SKM-1 (cell line): ENCODE data around the gene SCAMP4.

ENCODE experiments used
- DNase-seq: peaks from one replicate; lab custom pipeline; 2025; ENCODE audit not compliant: unreplicated experiment; lab: John Stamatoyannopoulos, UW

The SCAMP4 gene

GRCh38 chr19:1912760-1913505 is 7.7 kb downstream of the SCAMP4 start:
- no peak for DNase-seq

- DNase-seq: no peak
Measured at GRCh38 chr19:1913781-1914577, 8.8 kb downstream of the SCAMP4 start.

DNA sequence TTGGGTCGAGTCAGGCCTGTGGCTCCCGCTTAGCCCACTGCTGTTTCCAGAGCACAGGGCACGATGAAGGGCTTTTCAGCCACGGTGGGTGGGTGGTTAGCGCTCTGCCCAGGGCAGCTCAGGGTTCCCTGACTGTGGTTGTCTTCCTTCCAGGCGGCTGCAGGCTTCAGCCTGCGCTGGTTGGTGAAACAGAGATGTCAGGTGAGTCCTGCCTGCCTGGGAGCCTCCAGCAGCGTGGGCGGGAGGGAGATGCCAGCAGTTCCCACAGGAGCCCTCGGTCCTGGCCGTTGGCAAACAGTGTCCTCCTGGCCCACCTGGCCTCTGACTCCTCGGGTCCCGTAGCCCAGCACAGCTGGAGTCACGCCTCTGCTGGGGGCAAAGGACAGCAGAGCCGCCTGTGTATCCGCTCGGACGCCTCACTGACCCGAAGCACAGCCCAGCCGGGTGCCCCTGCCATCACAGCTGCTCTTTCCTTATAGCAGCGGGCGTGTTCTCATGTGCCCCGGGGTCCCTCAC is 9.7 kb downstream of the SCAMP4 start:
- no peak for DNase-seq

- no peak for DNase-seq
Measured at GRCh38 chr19:1917146-1917545, 11.9 kb downstream of the SCAMP4 start.

DNA sequence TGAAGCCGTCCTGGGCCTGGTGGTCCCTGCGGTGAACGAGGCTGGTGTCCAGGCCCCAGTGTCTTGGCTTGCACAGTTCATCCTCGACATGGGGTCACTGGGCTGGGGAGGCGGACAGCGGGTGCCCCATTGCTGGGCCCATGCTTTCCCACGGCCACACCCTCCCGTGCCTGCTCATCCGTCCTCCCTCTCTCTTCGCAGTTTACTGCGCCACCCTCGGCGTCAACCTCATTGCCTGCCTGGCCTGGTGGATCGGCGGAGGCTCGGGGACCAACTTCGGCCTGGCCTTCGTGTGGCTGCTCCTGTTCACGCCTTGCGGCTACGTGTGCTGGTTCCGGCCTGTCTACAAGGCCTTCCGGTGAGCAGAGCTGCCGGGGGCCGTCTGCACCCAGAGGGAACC is 12.7 kb downstream of the SCAMP4 start:
- DNase-seq: no peak

DNA sequence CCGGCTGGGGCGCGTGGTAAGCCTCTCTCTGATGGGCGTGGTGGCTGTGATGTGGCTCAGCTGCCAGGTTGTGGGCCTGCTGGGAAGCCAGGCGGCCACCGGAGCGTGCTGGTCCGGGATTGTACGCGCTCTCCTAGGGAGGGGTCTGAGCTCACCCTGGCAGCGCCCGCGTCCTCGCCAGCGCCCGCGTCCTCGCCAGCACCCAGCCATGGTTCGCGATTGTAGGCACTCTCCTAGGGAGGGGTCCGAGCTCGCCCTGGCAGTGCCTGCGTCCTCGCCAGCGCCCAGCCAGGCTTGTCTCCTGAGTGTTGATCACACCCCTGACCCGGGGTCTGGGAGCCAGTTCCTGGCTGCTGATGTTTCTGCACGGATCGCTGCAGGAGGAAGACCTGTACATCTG is 13.8 kb downstream of the SCAMP4 start:
- DNase-seq: no peak

- no peak for DNase-seq
Measured at GRCh38 chr19:1920644-1921043, 15.4 kb downstream of the SCAMP4 start.

DNA sequence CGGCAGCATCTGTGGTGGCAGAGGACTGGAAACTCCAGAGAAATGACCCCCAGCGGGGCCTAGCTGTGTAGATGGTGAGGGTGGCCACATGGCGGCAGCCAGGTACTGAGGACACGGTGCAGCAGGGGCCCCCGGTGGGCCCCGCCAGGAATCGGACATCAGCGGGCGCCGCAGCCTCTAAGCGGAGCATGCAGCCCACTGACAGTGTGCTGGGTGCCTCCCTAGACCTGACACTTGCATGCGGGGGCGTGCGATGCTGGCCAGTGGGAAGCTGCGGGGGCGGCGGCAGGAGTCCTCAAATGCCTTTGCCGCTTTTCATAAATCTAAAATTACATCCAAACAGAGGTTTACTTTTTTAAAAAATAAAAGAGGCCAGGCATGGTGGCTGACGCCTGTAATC is 16.1 kb downstream of the SCAMP4 start:
- no peak for DNase-seq

DNA sequence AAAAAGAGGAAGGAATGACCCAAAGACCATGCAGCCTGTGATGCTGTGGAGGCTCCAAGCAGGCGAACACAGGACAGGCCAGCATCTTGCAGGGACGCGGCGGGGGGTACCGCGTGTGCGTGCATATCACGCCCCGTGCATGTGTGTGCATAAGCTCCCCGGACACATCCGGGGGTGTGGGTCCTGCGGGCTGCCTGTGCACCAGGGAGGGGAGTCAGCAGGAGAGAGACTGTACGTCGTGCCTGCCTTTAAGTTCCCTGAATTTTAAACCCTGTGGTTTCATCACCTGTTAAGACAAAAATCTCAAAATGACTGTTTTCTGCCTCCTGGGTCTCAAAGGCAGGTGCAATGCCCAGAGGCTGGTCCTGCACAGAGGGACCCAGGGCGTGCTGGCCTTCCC is 16.6 kb downstream of the SCAMP4 start:
- DNase-seq: no peak

DNA sequence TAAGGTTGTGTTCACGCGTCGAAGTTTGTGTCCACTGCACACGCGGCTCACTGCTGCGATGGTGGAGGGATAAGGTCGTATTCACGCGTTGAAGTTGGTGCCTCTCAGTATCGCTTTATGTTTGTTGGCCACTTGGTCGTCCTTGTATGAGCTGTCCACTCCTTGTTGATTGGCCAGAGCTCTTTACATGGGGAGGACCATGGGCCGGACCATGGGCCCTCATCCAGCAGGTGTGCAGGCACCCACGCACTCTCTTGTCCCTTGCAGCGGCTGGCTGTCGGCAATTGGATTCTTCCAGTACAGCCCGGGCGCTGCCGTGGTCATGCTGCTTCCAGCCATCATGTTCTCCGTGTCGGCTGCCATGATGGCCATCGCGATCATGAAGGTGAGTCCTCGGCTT is 17.6 kb downstream of the SCAMP4 start:
- no peak for DNase-seq

DNA sequence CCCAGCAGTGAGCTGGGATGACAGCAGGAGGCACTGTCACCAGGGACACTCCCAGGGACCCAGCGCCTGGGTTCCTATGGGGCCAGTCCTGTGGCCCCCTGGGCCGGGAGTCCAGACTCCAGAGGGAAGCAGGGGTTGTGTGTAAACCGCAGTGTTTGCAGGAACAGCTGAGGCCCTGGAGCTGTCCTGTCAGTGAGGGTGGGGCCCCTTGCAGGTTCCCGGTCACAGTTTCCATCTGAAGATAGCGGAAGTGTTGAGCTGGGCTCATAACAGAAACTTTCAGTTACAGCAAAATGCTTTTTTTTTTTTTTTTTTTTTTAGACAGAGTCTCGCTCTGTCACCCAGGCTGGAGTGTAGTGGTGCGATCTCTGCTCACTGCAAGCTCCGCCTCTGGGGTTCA is 18.1 kb downstream of the SCAMP4 start:
- DNase-seq: no peak

GRCh38 chr19:1924320-1924961 is 19.2 kb downstream of the SCAMP4 start:
- no peak for DNase-seq

- no peak for DNase-seq
Measured at GRCh38 chr19:1925544-1925943, 20.3 kb downstream of the SCAMP4 start.

GRCh38 chr19:1929021-1929742 is 24.0 kb downstream of the SCAMP4 start:
- DNase-seq: no peak

GRCh38 chr19:1931445-1931844 is 26.2 kb downstream of the SCAMP4 start:
- DNase-seq: no peak

- no peak for DNase-seq
Measured at GRCh38 chr19:1932395-1932794, 27.2 kb downstream of the SCAMP4 start.

GRCh38 chr19:1933244-1933643 is 28.0 kb downstream of the SCAMP4 start:
- DNase-seq: no peak

- DNase-seq: no peak
Measured at GRCh38 chr19:1933942-1934341, 28.7 kb downstream of the SCAMP4 start.

- DNase-seq: no peak
Measured at GRCh38 chr19:1935484-1936208, 30.4 kb downstream of the SCAMP4 start.

GRCh38 chr19:1936430-1936829 is 31.2 kb downstream of the SCAMP4 start:
- no peak for DNase-seq
